B cell (primary cell): ENCODE measurements around the gene CNTNAP1.

Experiments used
- CTCF ChIP-seq: fragments of 200-600 bp; IDR thresholded peaks from one replicate; pipeline ENCODE4 v1.8.0; 2022; ENCODE audit warnings: antibody characterized with exemption, mild to moderate bottlenecking
- EZH2 ChIP-seq: IDR thresholded peaks from 2 replicates; pipeline ENCODE4 v1.6.1; 2012; ENCODE audit warnings: borderline replicate concordance, low read depth, mild to moderate bottlenecking, moderate library complexity, low read length; ENCODE audit not compliant: insufficient read depth, poor library complexity, severe bottlenecking

- peak; percentile 70 for TF ChIP-seq CTCF
- peak; percentile 9 for TF ChIP-seq EZH2
Measured at GRCh38 chr17:42673885-42674754, 8.2 kb upstream of the CNTNAP1 start.
